HG03575 (cell line): ENCODE measurements around the gene PLPP1.

Experiments used
- ATAC-seq: cut with Tn5 transposase; IDR thresholded peaks from one replicate; pipeline ENCODE4 v1.9.1; 2021; ENCODE audit not compliant: unreplicated experiment, insufficient number of reproducible peaks, low FRiP score; ENCODE audit errors: extremely low read depth

Gene PLPP1

DNA sequence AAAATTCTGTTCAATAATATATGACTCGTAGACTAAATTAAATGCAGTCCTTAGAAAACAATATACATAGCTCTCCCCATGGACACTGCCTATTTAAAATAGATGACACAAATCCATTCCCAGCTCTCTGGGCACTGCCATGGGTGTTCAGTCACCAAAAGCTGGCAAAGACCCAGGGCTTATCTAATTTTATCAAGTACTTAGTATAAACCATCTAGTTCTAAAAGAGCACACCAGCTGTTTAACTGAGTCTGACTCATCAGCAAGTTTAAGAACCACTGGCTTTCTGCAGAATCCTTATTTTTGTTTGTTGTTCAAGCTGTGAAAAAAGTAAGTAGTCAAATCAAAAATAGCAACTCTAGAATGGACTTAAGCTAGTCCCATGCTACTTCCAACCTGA lies 107.6 kb downstream of the PLPP1 start:
- ATAC-seq: no peak

GRCh38 chr5:55426455-55426854 lies 108.3 kb downstream of the PLPP1 start:
- ATAC-seq: no peak

DNA sequence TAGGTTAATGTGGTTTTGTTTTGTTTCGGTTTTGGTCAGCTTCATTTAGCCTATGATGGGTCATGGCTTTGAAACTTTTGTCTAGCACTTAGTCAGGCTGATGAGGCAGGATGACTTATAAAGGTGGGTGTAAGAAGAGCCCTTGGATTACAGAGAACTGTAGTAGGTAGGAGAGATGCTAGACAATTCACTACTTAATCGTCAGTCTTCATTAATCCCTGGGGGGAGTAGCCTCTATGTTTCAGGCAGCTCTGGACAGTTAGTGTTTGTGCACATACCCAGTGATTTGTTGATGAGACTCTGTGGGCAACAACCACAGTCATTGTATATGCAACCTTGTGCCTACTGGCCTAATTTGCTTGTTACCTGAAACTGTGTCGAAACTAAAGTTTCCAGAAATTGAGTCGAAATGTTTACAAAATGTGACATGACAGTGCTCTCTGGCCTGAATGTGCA lies 113.7 kb downstream of the PLPP1 start:
- ATAC-seq: peak; percentile 83

GRCh38 chr5:55418994-55419968 lies 115.5 kb downstream of the PLPP1 start:
- ATAC-seq: no peak

DNA sequence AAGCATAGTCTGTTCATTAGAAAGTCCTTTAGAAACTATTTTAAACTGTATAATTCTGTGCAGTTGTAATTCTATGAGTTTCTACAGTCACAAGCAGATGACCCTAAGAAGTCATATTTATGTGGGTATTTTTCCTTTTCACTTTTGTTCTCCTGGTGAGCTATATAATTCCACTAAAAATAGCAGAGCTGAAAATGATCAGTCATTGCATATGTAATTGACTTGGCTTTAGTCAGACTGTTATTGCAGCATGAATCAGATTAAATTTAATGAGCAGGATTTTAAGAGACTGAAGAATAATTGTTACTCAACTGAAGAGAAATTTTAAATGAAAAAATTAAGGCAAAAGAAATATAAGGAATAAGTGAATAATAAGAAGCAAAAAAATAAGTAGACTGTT lies 118.5 kb downstream of the PLPP1 start:
- ATAC-seq: no peak

DNA sequence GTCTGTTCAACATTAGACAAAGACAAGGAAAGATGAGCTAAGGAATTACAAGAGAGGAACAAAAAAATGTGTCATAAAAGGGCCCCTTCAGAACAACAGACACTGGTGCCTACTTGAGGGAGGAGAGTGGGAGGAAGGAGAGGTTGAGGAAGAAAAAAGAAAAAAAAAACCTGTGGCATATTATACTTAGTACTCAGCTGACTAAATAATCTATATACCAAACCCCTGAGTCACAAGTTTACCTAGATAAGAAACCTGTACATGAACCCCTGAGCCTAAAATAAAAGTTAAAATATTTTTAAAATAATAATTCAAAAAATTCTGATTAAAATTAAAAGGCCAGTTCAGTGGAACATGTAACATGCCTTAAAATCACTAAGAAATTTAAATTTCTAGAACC lies 119.7 kb downstream of the PLPP1 start:
- ATAC-seq: no peak

- no peak for ATAC-seq
These were observed 121.1 kb downstream of the PLPP1 start for GRCh38 chr5:55413644-55414043.

DNA sequence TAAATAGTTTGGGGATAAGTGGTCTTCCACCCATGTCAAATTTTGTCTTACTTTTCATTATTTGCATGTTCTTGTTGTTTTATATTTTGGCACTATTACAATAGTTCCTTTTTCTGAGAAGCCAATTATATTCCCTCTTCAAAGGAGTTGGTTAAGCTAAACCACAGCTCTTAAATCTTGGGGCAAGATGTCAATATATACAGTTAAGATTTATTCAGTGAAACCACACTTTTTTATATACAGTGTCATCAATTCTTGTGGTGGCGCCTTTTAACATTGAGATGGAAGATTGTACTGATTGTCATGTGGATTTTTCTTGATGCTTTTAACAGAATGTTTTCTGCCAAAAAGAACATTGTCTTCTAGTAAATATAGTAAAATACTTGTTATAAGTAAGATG lies 122.9 kb downstream of the PLPP1 start:
- no peak for ATAC-seq

DNA sequence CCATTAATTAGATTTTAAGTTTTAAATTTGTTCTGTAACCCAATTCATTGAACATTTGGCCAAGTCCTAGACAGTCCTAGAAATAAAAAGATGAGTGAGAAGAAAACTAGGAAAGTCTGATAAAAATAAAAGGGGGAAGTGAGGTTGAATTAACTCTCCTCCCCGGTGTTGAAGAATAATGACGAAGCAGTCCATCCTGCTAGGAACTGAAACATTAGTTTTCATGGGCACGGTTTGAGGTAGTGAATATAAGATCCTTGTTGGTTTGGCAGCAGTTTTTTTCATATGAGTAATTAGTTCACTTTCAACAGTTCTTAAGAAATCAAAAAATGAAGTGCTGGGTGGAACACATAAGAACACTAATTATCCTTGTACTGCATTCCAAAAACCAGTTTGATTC lies 123.9 kb downstream of the PLPP1 start:
- no peak for ATAC-seq

- no peak for ATAC-seq
These were observed 125.0 kb downstream of the PLPP1 start for GRCh38 chr5:55409775-55410174.

- ATAC-seq: no peak
These were observed 126.8 kb downstream of the PLPP1 start for GRCh38 chr5:55407984-55408383.

DNA sequence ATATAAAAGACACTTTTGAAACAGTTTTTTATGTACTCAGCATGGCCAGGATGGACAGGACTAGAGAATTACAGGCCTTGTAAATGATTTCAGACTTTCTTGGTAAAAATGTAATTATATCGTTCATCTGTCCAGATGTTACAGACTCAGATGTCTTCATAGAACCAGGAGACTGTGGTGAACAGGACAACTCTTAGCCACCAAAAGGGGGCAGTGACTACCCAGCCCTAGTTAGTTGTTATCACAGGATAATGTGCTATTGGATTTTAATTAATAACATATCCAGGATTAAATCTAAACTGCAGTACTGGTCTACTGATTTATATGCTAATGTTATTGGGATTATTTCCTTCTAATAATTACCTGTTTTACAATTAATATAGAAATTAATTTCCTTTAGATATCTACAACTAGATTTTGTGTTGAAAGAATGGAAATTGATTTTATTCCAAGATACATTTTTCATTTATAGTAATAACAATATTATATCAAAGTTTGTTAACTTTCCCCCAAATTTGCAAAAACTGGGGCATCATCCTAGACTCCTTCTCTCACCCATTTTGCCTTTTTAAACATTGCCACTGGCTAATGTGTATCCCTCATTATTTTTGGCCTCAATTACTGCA lies 127.6 kb downstream of the PLPP1 start:
- no peak for ATAC-seq

GRCh38 chr5:55406292-55406691 lies 128.5 kb downstream of the PLPP1 start:
- ATAC-seq: no peak

GRCh38 chr5:55402199-55402598 lies 132.6 kb downstream of the PLPP1 start:
- ATAC-seq: no peak

- ATAC-seq: no peak
These were observed 141.1 kb downstream of the PLPP1 start for GRCh38 chr5:55393501-55394175.

GRCh38 chr5:55392669-55393068 lies 142.1 kb downstream of the PLPP1 start:
- ATAC-seq: no peak

GRCh38 chr5:55391707-55392106 lies 143.1 kb downstream of the PLPP1 start:
- no peak for ATAC-seq

- ATAC-seq: no peak
These were observed 146.9 kb downstream of the PLPP1 start for GRCh38 chr5:55387865-55388264.

DNA sequence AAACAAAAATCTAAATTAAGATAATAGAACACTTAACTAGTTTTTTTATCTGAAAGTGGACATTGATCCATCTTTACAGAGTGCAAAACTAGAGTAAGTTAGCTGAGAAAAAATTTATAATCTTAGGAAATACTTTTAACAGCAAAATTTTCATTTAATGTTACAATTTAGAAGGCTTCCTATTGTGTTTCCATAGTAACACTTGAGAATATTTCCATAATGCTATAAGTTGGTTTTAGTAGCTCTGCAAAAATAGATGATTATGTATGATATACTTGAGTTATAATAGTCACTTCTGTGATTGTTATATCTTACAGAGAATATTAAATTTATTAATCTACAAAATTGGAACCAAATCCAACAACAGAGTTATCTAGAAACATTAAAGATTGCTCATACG lies 148.4 kb downstream of the PLPP1 start:
- no peak for ATAC-seq

- ATAC-seq: no peak
These were observed 148.9 kb downstream of the PLPP1 start for GRCh38 chr5:55385846-55386245.
